Activated CD4-positive, alpha-beta T cell treated with anti-CD3 and anti-CD28 coated beads, Interleukin-2, amount 50 U/mL, for 24 hours (primary cell): ENCODE results near the gene ALK.

Experiments
- DNase-seq, 2 donors: peaks; one replicate each; pipeline ENCODE4 v3.0.0-alpha.2; 2020; ENCODE audit warnings: low read depth in 1 of 2, low spot score in 1 of 2

The ALK gene

GRCh38 chr2:29583548-29584156 lies 337.7 kb downstream of the ALK start:
- DNase-seq: no peak

- no peak for DNase-seq
Measured at GRCh38 chr2:29583104-29583503, 338.3 kb downstream of the ALK start.

- DNase-seq: no peak
Measured at GRCh38 chr2:29582062-29582461, 339.3 kb downstream of the ALK start.

GRCh38 chr2:29580223-29580622 lies 341.2 kb downstream of the ALK start:
- no peak for DNase-seq

GRCh38 chr2:29579495-29580169 lies 341.8 kb downstream of the ALK start:
- no peak for DNase-seq

- DNase-seq: no peak
Measured at GRCh38 chr2:29578084-29578598, 343.2 kb downstream of the ALK start.

- DNase-seq: no peak
Measured at GRCh38 chr2:29576231-29576630, 345.2 kb downstream of the ALK start.

- no peak for DNase-seq
Measured at GRCh38 chr2:29575370-29575890, 346.0 kb downstream of the ALK start.

- DNase-seq: no peak
Measured at GRCh38 chr2:29573612-29574011, 347.8 kb downstream of the ALK start.

GRCh38 chr2:29573147-29573546 lies 348.2 kb downstream of the ALK start:
- DNase-seq: no peak

- no peak for DNase-seq
Measured at GRCh38 chr2:29570539-29570938, 350.8 kb downstream of the ALK start.

- no peak for DNase-seq
Measured at GRCh38 chr2:29567906-29568520, 353.4 kb downstream of the ALK start.

- no peak for DNase-seq
Measured at GRCh38 chr2:29563697-29564096, 357.7 kb downstream of the ALK start.

- DNase-seq: no peak
Measured at GRCh38 chr2:29562896-29563295, 358.5 kb downstream of the ALK start.

- DNase-seq: no peak
Measured at GRCh38 chr2:29562319-29562718, 359.1 kb downstream of the ALK start.

GRCh38 chr2:29561628-29562027 lies 359.8 kb downstream of the ALK start:
- no peak for DNase-seq

GRCh38 chr2:29561181-29561580 lies 360.2 kb downstream of the ALK start:
- DNase-seq: no peak

- no peak for DNase-seq
Measured at GRCh38 chr2:29560566-29560965, 360.8 kb downstream of the ALK start.

GRCh38 chr2:29560030-29560429 lies 361.4 kb downstream of the ALK start:
- no peak for DNase-seq

- DNase-seq: no peak
Measured at GRCh38 chr2:29559578-29559977, 361.8 kb downstream of the ALK start.

GRCh38 chr2:29558097-29558496 lies 363.3 kb downstream of the ALK start:
- DNase-seq: no peak

- DNase-seq: no peak
Measured at GRCh38 chr2:29557268-29557667, 364.1 kb downstream of the ALK start.
